Heart right ventricle (tissue), 16 donors: ENCODE measurements around the gene STMN3. TPM values are rescaled to one million over a fixed set of nuclear protein-coding genes. Genes with fewer than 3 reads are reported as not detected.

Source experiments
- ATAC-seq, 8 donors: fragments of 200-7000 bp; cut with Tn5 transposase; one replicate each; pipeline ENCODE4 v1.9.1; 2020; ENCODE audit warnings: mild to moderate bottlenecking in 8 of 8, moderate library complexity in 8 of 8, moderate number of reproducible peaks in 1 of 8
- DNase-seq, 2 donors: peaks; one replicate each; pipeline ENCODE4 v3.0.0-alpha.2; 2020
- H3K27ac ChIP-seq, 10 donors: fragments of 200-600 bp; sonication (generic) in 2 of 10; one replicate each; pipeline versions ENCODE4 v1.5.0 to v1.8.0; 2020 to 2022; ENCODE audit warnings: mild to moderate bottlenecking in 3 of 10
- H3K27me3 ChIP-seq, 7 donors: fragments of 200-600 bp; one replicate each; pipeline ENCODE4 v1.8.0; 2021 to 2022; ENCODE audit warnings: mild to moderate bottlenecking in 2 of 7
- H3K36me3 ChIP-seq, 9 donors: fragments of 200-600 bp; sonication (generic) in 1 of 9; one replicate each; pipeline versions ENCODE4 v1.5.0 to v1.8.0; 2020 to 2022; ENCODE audit warnings: mild to moderate bottlenecking in 2 of 9
- H3K4me1 ChIP-seq, 9 donors: fragments of 200-600 bp; sonication (generic) in 1 of 9; one replicate each; pipeline versions ENCODE4 v1.5.0 to v1.8.0; 2020 to 2022; ENCODE audit warnings: mild to moderate bottlenecking in 4 of 9
- H3K4me3 ChIP-seq, 10 donors: fragments of 200-600 bp; sonication (generic) in 2 of 10; one replicate each; pipeline versions ENCODE4 v1.5.0 to v1.8.0; 2020 to 2022; ENCODE audit warnings: mild to moderate bottlenecking in 7 of 10, moderate library complexity in 2 of 10
- H3K9me3 ChIP-seq, 11 donors: fragments of 200-600 bp in 10 of 11; sonication (generic) in 2 of 11; one replicate each; pipeline versions ENCODE4 v1.5.0 to v1.8.0; 2013 to 2022; ENCODE audit warnings: mild to moderate bottlenecking in 2 of 11, control low read depth in 1 of 11, moderate library complexity in 1 of 11
- WGBS, 2 donors: extraction: QIAGEN DNeasy Blood & Tissue Kit; methylation state at CpG; one replicate each; pipeline ENCODE4 v1.1.7; 2013; ENCODE audit warnings: inconsistent platforms in 1 of 2; 5-methylcytosine and 5-hydroxymethylcytosine counted together
- intact Hi-C, 10 donors: fragments of 100-400 bp; cut with DNase I; formaldehyde crosslinking; loops; one replicate each; pipeline versions ENCODE4 v1.11.1 to v1.14.2; 2022
- polyA plus RNA-seq, 2 donors: library from polyadenylated mRNA; stranded (reverse); fragments of 200-250 nt; gene quantifications; one replicate each; pipeline ENCODE4 v1.2.3, GENCODE V29; 2013
- total RNA-seq, 10 donors: library from RNA; stranded (reverse); fragmentation: NEBNext Ultra II Directional in 3 of 10; extraction: Animal tissue kit (Norgen Biotek cat#: 25700) in 3 of 10; gene quantifications; one replicate each; pipeline versions ENCODE4 v1.2.1 to v1.2.4, GENCODE V29; 2021 to 2023
- TF ChIP-seq, protein P1 (sequence below), 9 donors: fragments of 200-600 bp; sonication (generic) in 2 of 9; IDR thresholded peaks; one replicate each; pipeline versions ENCODE4 v1.5.0 to v1.8.0; 2021 to 2022; ENCODE audit warnings: antibody characterized with exemption in 9 of 9, mild to moderate bottlenecking in 5 of 9, moderate library complexity in 1 of 9
- donor health status: Arrhythmogenic right ventricular cardiomyopathy.
- donor health status: ischemic (EF 13 %, LVEDD 7.1; RV severe dilation, severe dysfunction).
- donor health status: healthy with polysubstance abuse.
- donor health status: DM: no; HTN: yes; CAD: no.
- donor health status: DM: no; HTN: no; CAD: no.
- donor health status: ischemic (EF 25% LVEDD 6.9; RV normal size, moderate dysfunction).
- donor health status: ischemic (EF 25% LVEDD 5.7; RV mildly dilated, moderate dysfunction).
- donor health status: healthy.
- donor health status: DM: yes; HTN: yes; CAD: no.
- donor health status: Ischemic cardiomyopathy.
- donor health status: ischemic (EF 35%, LVEDD 5.7; RV mildly dilated, moderate dysfunction).
- donor health status: nonischemic (EF 11% LVEDD 7.7; RV severe dilation, severe dysfunction).
- donor health status: DM: yes; HTN: yes; CAD: no.
- donor health status: PGD.
- donor health status: ischemic (EF 29% LVEDD 5.4; RV normal size, mild dysfunction).
- donor health status: nonischemic (EF 23%, LVEDD 6.1; RV moderate dilation, normal function).

Gene STMN3
- total and polyA plus RNA-seq, 12 donors, result 1.7 to 9.9 (median 3.9) TPM

DNA sequence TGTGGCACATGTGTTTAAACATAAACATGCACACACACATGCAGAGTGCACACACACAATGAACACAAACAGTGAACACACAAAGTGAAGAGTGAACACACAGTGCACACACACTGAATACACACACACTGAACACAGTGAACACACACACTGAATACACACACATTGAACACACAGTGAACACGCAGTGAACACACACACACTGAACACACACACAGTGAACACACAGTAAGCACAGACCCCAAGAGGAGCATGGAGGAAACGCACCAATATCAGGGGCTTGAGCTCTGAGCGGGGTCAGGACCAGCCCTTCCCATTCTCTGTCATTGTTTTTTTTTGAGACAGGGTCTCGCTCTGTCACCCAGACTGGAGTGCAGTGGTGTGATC lies 62.1 kb downstream of the STMN3 start:
- Histone ChIP-seq H3K4me3 (no peak overlapping the region), H3K27me3 (no peaks in the 10 kb centered on the region), H3K9me3 (no peaks in the 10 kb centered on the region), H3K27ac (no peak overlapping the region), H3K36me3 (peaks cover 0 to 89% (median 45%) of the 10 kb centered on the region in 9 donors), H3K4me1 (peaks cover 0 to 9% (median 0%) of the 10 kb centered on the region in 9 donors)
- TF ChIP-seq, protein P1, sequence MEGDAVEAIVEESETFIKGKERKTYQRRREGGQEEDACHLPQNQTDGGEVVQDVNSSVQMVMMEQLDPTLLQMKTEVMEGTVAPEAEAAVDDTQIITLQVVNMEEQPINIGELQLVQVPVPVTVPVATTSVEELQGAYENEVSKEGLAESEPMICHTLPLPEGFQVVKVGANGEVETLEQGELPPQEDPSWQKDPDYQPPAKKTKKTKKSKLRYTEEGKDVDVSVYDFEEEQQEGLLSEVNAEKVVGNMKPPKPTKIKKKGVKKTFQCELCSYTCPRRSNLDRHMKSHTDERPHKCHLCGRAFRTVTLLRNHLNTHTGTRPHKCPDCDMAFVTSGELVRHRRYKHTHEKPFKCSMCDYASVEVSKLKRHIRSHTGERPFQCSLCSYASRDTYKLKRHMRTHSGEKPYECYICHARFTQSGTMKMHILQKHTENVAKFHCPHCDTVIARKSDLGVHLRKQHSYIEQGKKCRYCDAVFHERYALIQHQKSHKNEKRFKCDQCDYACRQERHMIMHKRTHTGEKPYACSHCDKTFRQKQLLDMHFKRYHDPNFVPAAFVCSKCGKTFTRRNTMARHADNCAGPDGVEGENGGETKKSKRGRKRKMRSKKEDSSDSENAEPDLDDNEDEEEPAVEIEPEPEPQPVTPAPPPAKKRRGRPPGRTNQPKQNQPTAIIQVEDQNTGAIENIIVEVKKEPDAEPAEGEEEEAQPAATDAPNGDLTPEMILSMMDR (IDR thresholded peaks at IDR 0.05), result no peak
- intact Hi-C loops, result no loop called here
- 94 to 98% methylated on average over 4 of the region's 4 CpGs for WGBS, 2 donors
- no peak for ATAC-seq
- DNase-seq, result no peak

DNA sequence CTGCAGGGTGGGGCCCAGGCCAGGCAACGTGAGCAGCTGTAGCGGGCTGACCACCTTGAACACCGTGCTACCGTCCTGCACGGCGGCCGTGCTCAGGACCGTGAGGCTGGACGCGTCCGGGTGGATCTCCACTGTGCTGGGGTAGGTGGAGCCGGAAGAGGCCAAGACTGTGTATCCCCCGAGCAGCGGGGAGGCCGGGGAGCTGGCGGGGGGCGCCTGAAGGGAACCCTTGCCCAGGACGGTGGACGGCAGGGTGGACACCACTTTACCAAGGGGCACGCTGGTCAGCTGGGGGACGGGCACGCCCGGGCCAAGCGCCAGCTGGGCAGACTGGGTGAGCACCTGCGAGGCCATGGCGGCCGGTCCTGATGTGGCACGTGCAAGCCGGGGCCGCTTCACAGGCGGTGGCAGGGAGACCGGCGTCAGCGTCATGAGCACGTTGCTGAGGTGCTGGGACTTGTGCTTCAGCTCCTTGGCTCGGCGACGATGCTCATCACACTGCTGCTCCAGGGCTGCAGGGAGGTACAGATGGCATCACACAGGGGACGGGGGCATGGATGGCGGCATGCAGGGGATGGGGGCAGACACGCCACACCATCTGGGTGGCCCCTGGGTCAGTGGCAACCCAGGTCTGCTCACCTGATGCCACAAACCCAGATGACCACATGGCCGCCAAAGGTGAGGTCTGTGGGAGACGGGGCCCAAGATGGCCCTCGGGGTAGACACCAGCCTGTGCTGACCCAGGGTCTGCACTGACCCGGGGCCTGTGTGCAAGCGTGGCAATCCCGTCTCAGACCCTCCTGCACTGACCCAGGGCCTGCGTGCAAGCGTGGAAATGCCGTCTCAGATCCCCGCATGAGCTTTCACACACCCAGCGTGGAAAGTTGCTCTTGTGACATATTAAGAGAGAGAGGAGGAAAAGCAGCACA lies 62.7 kb downstream of the STMN3 start:
- H3K9me3 ChIP-seq, result no peaks in the 10 kb centered on the region
- DNase-seq, result no peak
- H3K4me3 ChIP-seq, result no peak overlapping the region
- peaks cover 0 to 82% (median 43%) of the 10 kb centered on the region in 9 donors for H3K36me3 ChIP-seq
- no peak overlapping the region for H3K27ac ChIP-seq
- intact Hi-C loops, result no loop called here
- H3K4me1 ChIP-seq, result peaks cover 0 to 9% (median 0%) of the 10 kb centered on the region in 9 donors
- H3K27me3 ChIP-seq, result no peaks in the 10 kb centered on the region
- TF ChIP-seq, protein P1 (IDR thresholded peaks at IDR 0.05), result no peak
- WGBS, 2 donors, result 93 to 95% methylated on average over 52 of the region's 52 CpGs
- no peak for ATAC-seq

Other genes with a start within 250 kb of the STMN3 start
- gene KCNQ2, start 180.8 kb downstream of the STMN3 start, total RNA-seq, result 1 to 10 TPM in 3 of 10 donors, under 1 TPM in 1, not detected in 6; 0.26 to 3.8 (median 1.9) TPM
- under 1 TPM in 1 of 2 donors, not detected in 1; 0.03 TPM for gene KCNQ2, start 180.8 kb downstream of the STMN3 start, polyA plus RNA-seq
- gene EEF1A2, start 154.3 kb downstream of the STMN3 start, total RNA-seq, result 1,000 to 10,000 TPM; 1,074 to 1,437 (median 1,307) TPM
- gene EEF1A2, start 154.3 kb downstream of the STMN3 start, polyA plus RNA-seq, result 1,000 to 10,000 TPM in 1 of 2 donors, 100 to 1,000 TPM in 1; 881 to 1,465 TPM
- gene PPDPF, start 132.7 kb downstream of the STMN3 start, total RNA-seq, result 100 to 1,000 TPM; 186 to 433 (median 269) TPM
- gene PPDPF, start 132.7 kb downstream of the STMN3 start, polyA plus RNA-seq, result 100 to 1,000 TPM; 261 to 324 TPM
- under 1 TPM in 2 of 10 donors, not detected in 8; 0.06 to 0.28 TPM for gene PTK6, start 116.0 kb downstream of the STMN3 start, total RNA-seq
- gene PTK6, start 116.0 kb downstream of the STMN3 start, polyA plus RNA-seq, result under 1 TPM in 1 of 2 donors, not detected in 1; 0.03 TPM
- gene SRMS, start 105.7 kb downstream of the STMN3 start, total RNA-seq, result not detected
- not detected for gene SRMS, start 105.7 kb downstream of the STMN3 start, polyA plus RNA-seq
- gene FNDC11, start 99.3 kb downstream of the STMN3 start, total RNA-seq, result under 1 TPM in 4 of 10 donors, not detected in 6; 0.09 to 0.23 (median 0.16) TPM
- gene FNDC11, start 99.3 kb downstream of the STMN3 start, polyA plus RNA-seq, result under 1 TPM; 0.19 to 0.29 TPM
- gene HELZ2, start 79.2 kb downstream of the STMN3 start, total RNA-seq, result 10 to 100 TPM; 10.8 to 34.3 (median 12.7) TPM
- gene HELZ2, start 79.2 kb downstream of the STMN3 start, polyA plus RNA-seq, result 10 to 100 TPM in 1 of 2 donors, 1 to 10 TPM in 1; 4.8 to 12.2 TPM
- 1 to 10 TPM; 4.9 to 7.5 (median 5.8) TPM for gene GMEB2, start 26.3 kb downstream of the STMN3 start, total RNA-seq
- 1 to 10 TPM; 6.0 to 8.2 TPM for gene GMEB2, start 26.3 kb downstream of the STMN3 start, polyA plus RNA-seq
- gene RTEL1, start 4.9 kb upstream of the STMN3 start, total RNA-seq, result 10 to 100 TPM in 5 of 10 donors, 1 to 10 TPM in 5; 6.1 to 14.5 (median 10.3) TPM
- gene RTEL1, start 4.9 kb upstream of the STMN3 start, polyA plus RNA-seq, result 10 to 100 TPM in 1 of 2 donors, 1 to 10 TPM in 1; 5.3 to 18.8 TPM
- gene TNFRSF6B, start 43.2 kb upstream of the STMN3 start, total RNA-seq, result 1 to 10 TPM in 4 of 10 donors, under 1 TPM in 6; 0.26 to 5.1 (median 0.57) TPM
- 10 to 100 TPM; 11.7 to 12.5 TPM for gene TNFRSF6B, start 43.2 kb upstream of the STMN3 start, polyA plus RNA-seq
- gene ARFRP1, start 54.6 kb upstream of the STMN3 start, total RNA-seq, result 10 to 100 TPM; 34.9 to 51.6 (median 38.8) TPM
- gene ARFRP1, start 54.6 kb upstream of the STMN3 start, polyA plus RNA-seq, result 10 to 100 TPM; 43.2 to 59.1 TPM
- gene ZGPAT, start 54.6 kb upstream of the STMN3 start, total RNA-seq, result 10 to 100 TPM; 11.8 to 21.7 (median 14.7) TPM
- 10 to 100 TPM; 26.5 to 44.7 TPM for gene ZGPAT, start 54.6 kb upstream of the STMN3 start, polyA plus RNA-seq
- 1 to 10 TPM in 9 of 10 donors, under 1 TPM in 1; 0.79 to 4.1 (median 2.7) TPM for gene LIME1, start 83.2 kb upstream of the STMN3 start, total RNA-seq
- 10 to 100 TPM in 1 of 2 donors, 1 to 10 TPM in 1; 4.9 to 15.7 TPM for gene LIME1, start 83.2 kb upstream of the STMN3 start, polyA plus RNA-seq
- 10 to 100 TPM; 64.4 to 85.3 (median 76.8) TPM for gene SLC2A4RG, start 86.4 kb upstream of the STMN3 start, total RNA-seq
- 100 to 1,000 TPM in 1 of 2 donors, 10 to 100 TPM in 1; 36.3 to 114 TPM for gene SLC2A4RG, start 86.4 kb upstream of the STMN3 start, polyA plus RNA-seq
- gene ZBTB46, start 177.8 kb upstream of the STMN3 start, total RNA-seq, result 10 to 100 TPM; 10.2 to 25.4 (median 14.7) TPM
- 10 to 100 TPM in 1 of 2 donors, 1 to 10 TPM in 1; 5.6 to 10.3 TPM for gene ZBTB46, start 177.8 kb upstream of the STMN3 start, polyA plus RNA-seq
- gene ABHD16B, start 208.1 kb upstream of the STMN3 start, total RNA-seq, result not detected
- gene ABHD16B, start 208.1 kb upstream of the STMN3 start, polyA plus RNA-seq, result under 1 TPM; 0.32 to 0.59 TPM
- gene TPD52L2, start 211.8 kb upstream of the STMN3 start, total RNA-seq, result 10 to 100 TPM; 60.1 to 83.0 (median 72.8) TPM
- gene TPD52L2, start 211.8 kb upstream of the STMN3 start, polyA plus RNA-seq, result 100 to 1,000 TPM in 1 of 2 donors, 10 to 100 TPM in 1; 50.6 to 119 TPM
- gene DNAJC5, start 241.7 kb upstream of the STMN3 start, total RNA-seq, result 10 to 100 TPM; 32.8 to 52.2 (median 38.5) TPM
- gene DNAJC5, start 241.7 kb upstream of the STMN3 start, polyA plus RNA-seq, result 10 to 100 TPM; 19.5 to 23.8 TPM